Right lobe of liver (tissue), 6 donors: ENCODE data around the gene TOR1B. TPM values are rescaled to one million over a fixed set of nuclear protein-coding genes. Genes with fewer than 3 reads are reported as not detected.

Experiments
- ATAC-seq, 4 donors: fragments of 200-7000 bp; cut with Tn5 transposase; one replicate each; pipeline ENCODE4 v1.9.1; 2020; ENCODE audit warnings: mild to moderate bottlenecking in 4 of 4, moderate library complexity in 4 of 4
- DNase-seq, 3 donors: peaks; one replicate each; pipeline ENCODE4 v3.0.0-alpha.2; 2020
- H3K27ac ChIP-seq, 3 donors: fragments of 200-600 bp; one replicate each; pipeline ENCODE4 v1.8.0; 2022
- H3K27me3 ChIP-seq, 2 donors: fragments of 200-600 bp; one replicate each; pipeline ENCODE4 v1.8.0; 2022
- H3K36me3 ChIP-seq, 4 donors: fragments of 200-600 bp; sonication (generic) in 1 of 4; one replicate each; pipeline versions ENCODE4 v1.5.1 to v1.8.0; 2017 to 2022; ENCODE audit warnings: control low read depth in 1 of 4
- H3K4me1 ChIP-seq, 4 donors: fragments of 200-600 bp; sonication (generic) in 1 of 4; one replicate each; pipeline versions ENCODE4 v1.5.1 to v1.8.0; 2017 to 2022; ENCODE audit warnings: control low read depth in 1 of 4
- H3K4me3 ChIP-seq, 3 donors: fragments of 200-600 bp; one replicate each; pipeline ENCODE4 v1.8.0; 2022
- H3K9me3 ChIP-seq, 4 donors: fragments of 200-600 bp; sonication (generic) in 1 of 4; one replicate each; pipeline versions ENCODE4 v1.5.1 to v1.8.0; 2017 to 2022; ENCODE audit warnings: control low read depth in 1 of 4
- POLR2A ChIP-seq: fragments of 450-650 bp; IDR thresholded peaks from one replicate; pipeline ENCODE4 v1.6.1; 2017; ENCODE audit warnings: antibody characterized with exemption, mild to moderate bottlenecking
- WGBS: methylation state at CpG from one replicate; pipeline ENCODE4 v1.1.6; 2018; ENCODE audit warnings: low coverage, low lambda C conversion rate; ENCODE audit not compliant: insufficient coverage; ENCODE audit errors: missing lambda C conversion rate; 5-methylcytosine and 5-hydroxymethylcytosine counted together
- intact Hi-C, 2 donors: fragments of 100-400 bp; cut with DNase I; formaldehyde crosslinking; loops; one replicate each; pipeline versions ENCODE4 v1.11.2 to v1.14.1; 2022
- total RNA-seq, 6 experiments: library from RNA; depleted of rRNA in 2 of 6; stranded (reverse); fragments of >200 nt in 2 of 6; fragmentation: NEBNext Ultra II Directional in 3 of 6; extraction: Animal tissue kit (Norgen Biotek cat#: 25700) in 3 of 6; gene quantifications; one replicate each; pipeline versions ENCODE4 v1.1.0 to v1.2.4, GENCODE V29; 2016 to 2023
- TF ChIP-seq, protein P1 (sequence below), 4 donors: fragments of 200-600 bp in 3 of 4; fragments of 450-650 bp in 1 of 4; IDR thresholded peaks; one replicate each; pipeline versions ENCODE4 v1.5.1 to v1.8.0; 2016 to 2022; ENCODE audit warnings: antibody characterized with exemption in 4 of 4, mild to moderate bottlenecking in 2 of 4
- donor health status: DM: no; HTN: yes; CAD: no.
- donor health status: DM: no; HTN: no; CAD: no.
- donor health status: DM: no; HTN: no; CAD: no.
- donor health status: DM: no; HTN: yes; CAD: no.
- donor health status: DM: no; HTN: yes; CAD: no.

TOR1B gene
- total RNA-seq, 6 experiments from 2014 or later = 16.1 to 30.7 (median 18.9) TPM

DNA sequence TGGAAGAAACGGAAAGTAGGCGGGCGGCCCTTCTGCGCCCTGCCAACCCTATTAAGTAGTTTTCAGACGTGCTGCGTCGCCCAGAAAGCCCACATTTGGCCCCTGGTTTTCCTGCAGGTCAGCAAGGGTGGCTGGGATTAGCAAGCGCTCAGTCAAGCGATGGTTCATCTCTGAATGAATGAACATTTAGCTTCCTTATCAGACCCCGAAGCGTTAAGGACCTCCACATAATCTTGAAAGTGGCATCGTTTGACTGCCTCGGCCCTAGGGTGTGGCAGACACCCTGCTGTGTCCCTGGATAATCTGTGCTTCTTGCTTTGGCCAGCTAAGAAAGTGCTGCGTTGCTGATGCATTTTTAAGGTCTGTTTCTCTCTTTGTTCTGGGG is 684 bp downstream of the TOR1B start:
- TF ChIP-seq, protein P1, sequence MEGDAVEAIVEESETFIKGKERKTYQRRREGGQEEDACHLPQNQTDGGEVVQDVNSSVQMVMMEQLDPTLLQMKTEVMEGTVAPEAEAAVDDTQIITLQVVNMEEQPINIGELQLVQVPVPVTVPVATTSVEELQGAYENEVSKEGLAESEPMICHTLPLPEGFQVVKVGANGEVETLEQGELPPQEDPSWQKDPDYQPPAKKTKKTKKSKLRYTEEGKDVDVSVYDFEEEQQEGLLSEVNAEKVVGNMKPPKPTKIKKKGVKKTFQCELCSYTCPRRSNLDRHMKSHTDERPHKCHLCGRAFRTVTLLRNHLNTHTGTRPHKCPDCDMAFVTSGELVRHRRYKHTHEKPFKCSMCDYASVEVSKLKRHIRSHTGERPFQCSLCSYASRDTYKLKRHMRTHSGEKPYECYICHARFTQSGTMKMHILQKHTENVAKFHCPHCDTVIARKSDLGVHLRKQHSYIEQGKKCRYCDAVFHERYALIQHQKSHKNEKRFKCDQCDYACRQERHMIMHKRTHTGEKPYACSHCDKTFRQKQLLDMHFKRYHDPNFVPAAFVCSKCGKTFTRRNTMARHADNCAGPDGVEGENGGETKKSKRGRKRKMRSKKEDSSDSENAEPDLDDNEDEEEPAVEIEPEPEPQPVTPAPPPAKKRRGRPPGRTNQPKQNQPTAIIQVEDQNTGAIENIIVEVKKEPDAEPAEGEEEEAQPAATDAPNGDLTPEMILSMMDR (IDR thresholded peaks at IDR 0.05) = no peak
- TF ChIP-seq POLR2A = no peak
- peaks cover 0 to 9% (median 3%) of the 10 kb centered on the region in 4 donors for H3K4me1 ChIP-seq
- 0% methylated on average over 7 of the region's 14 CpGs for WGBS

DNA sequence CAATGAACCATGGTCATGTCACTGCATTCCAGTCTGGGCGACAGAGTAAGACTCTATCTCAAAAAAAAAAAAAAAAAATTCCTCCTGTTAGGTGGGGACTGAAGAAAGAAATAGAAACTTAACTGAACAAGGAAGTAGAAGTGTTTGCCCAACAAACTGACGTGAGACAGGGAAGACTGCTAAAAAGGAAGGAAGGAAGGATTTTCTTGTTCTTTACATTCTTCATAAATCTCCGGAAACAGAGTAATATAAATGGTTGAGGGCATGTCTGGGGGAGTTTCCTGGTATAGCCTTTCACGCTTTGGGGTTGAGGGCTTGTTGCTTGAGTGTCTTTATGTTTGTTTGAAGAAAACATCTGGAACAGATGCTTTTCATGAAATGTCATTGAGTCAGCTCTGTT is 3.1 kb downstream of the TOR1B start:
- intact Hi-C loops = no loop called here
- H3K27me3 ChIP-seq = no peaks in the 10 kb centered on the region
- H3K27ac ChIP-seq = no peak overlapping the region
- peaks cover 0 to 16% (median 6%) of the 10 kb centered on the region in 4 donors for H3K4me1 ChIP-seq
- TF ChIP-seq, protein P1 (IDR thresholded peaks at IDR 0.05) = no peak
- TF ChIP-seq POLR2A = no peak
- DNase-seq (no peak), ATAC-seq (no peak)
- no peaks in the 10 kb centered on the region for H3K9me3 ChIP-seq
- no peak overlapping the region for H3K4me3 ChIP-seq
- WGBS = 57% methylated on average over 4 of the region's 4 CpGs
- H3K36me3 ChIP-seq = peaks cover 0 to 20% (median 5%) of the 10 kb centered on the region in 4 donors

More for the DNA sequence above, 684 bp downstream of the TOR1B start:
- intact Hi-C loops = no loop called here
- Histone ChIP-seq H3K27me3 (no peaks in the 10 kb centered on the region), H3K27ac (peak overlapping the region; percentile 72 to 76 (median 73)), H3K36me3 (peaks cover 0 to 12% (median 2%) of the 10 kb centered on the region in 4 donors), H3K9me3 (no peaks in the 10 kb centered on the region), H3K4me3 (peak overlapping the region; percentile 66 to 97 (median 90))
- DNase-seq (no peak), ATAC-seq (no peak)

DNA sequence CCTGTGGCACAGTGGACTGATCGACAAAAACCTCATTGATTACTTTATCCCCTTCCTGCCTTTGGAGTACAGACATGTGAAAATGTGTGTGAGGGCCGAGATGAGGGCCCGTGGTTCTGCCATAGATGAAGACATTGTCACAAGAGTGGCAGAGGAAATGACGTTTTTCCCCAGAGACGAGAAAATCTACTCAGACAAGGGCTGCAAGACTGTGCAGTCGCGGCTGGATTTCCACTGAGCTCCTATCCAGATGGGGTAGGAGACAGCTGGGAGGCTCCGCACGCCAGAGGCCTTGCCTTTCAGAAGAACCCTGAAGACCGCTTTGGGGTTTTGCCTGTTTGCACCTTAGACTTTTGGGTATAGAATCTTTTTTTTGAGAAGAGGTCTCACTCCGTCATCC is 6.4 kb downstream of the TOR1B start:
- Histone ChIP-seq H3K27me3 (no peaks in the 10 kb centered on the region), H3K36me3 (peaks cover 0 to 20% (median 5%) of the 10 kb centered on the region in 4 donors)
- intact Hi-C loops = no loop called here

DNA sequence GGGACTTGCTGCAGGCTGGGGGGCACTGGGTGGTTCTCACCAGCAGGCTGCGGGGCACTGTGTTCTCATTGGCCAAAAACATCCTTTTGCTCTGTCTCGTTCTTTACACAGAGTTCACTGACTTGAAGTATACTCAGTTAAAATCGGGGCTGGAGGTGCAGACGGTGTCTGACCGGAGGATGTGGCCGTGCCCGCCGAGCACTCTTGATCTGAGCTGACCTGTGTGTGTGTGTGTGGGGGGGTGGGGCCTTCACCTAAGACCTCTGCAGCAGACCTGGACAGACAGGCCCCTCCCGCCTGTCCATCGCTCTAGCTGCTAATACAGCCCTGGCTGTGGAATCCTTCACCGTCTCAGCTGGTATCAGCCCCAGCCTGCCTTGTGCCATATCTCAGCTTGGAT is 7.1 kb downstream of the TOR1B start:
- 67% methylated on average over 1 of the region's 11 CpGs for WGBS
- Histone ChIP-seq H3K4me1 (peaks cover 0 to 19% (median 6%) of the 10 kb centered on the region in 4 donors), H3K4me3 (no peak overlapping the region), H3K27ac (peak overlapping the region; percentile 55 to 87 (median 65)), H3K36me3 (peaks cover 0 to 20% (median 5%) of the 10 kb centered on the region in 4 donors), H3K9me3 (no peaks in the 10 kb centered on the region), H3K27me3 (no peaks in the 10 kb centered on the region)
- no peak for DNase-seq
- intact Hi-C loops = no loop called here
- no peak for ATAC-seq
- TF ChIP-seq, protein P1 (IDR thresholded peaks at IDR 0.05) = no peak
- no peak for TF ChIP-seq POLR2A

More for the DNA sequence above, 6.4 kb downstream of the TOR1B start:
- peaks cover 0 to 20% (median 6%) of the 10 kb centered on the region in 4 donors for H3K4me1 ChIP-seq
- no peak overlapping the region for H3K27ac ChIP-seq
- no peaks in the 10 kb centered on the region for H3K9me3 ChIP-seq
- TF ChIP-seq, protein P1 (IDR thresholded peaks at IDR 0.05) = no peak
- no peak for TF ChIP-seq POLR2A
- no peak overlapping the region for H3K4me3 ChIP-seq
- ATAC-seq = no peak
- no peak for DNase-seq
- 79% methylated on average over 8 of the region's 11 CpGs for WGBS
